H1 (cell line): ENCODE data around the gene MEX3D.

Experiments used
- CBX5 ChIP-seq: fragments of 300-800, 300-1000 bp; sonication (generic); IDR thresholded peaks from 2 replicates; pipeline ENCODE4 v1.7.1; 2016; ENCODE audit warnings: antibody characterized with exemption, low read length, low read depth
- CTCF ChIP-seq, 3 experiments: IDR thresholded peaks; 1 replicate in 2 of 3; 2 replicates in 1 of 3; pipeline versions ENCODE4 v1.5.1 to v1.6.1; 2011; ENCODE audit warnings: low read length in 3 of 3, mild to moderate bottlenecking in 3 of 3, inconsistent platforms in 2 of 3, low read depth in 1 of 3, moderate library complexity in 1 of 3; ENCODE audit not compliant: insufficient read depth in 1 of 3; ENCODE audit errors: control extremely low read depth in 1 of 3
- RFX5 ChIP-seq: IDR thresholded peaks from 2 replicates; pipeline ENCODE4 v1.6.1; 2011; ENCODE audit warnings: low read depth, low read length, improper control_type of control experiment, borderline replicate concordance

- TF ChIP-seq CBX5: no peak
- no peak for TF ChIP-seq CTCF (IDR thresholded peaks at IDR 0.05; ENCODE audit: control extremely low read depth in 1 of 3, insufficient read depth in 1 of 3, low read depth in 1 of 3, low read length in 3 of 3)
- no peak for TF ChIP-seq RFX5
Observed at GRCh38 chr19:1529430-1529816, 38.7 kb downstream of the MEX3D start.
